WERI-Rb-1 (cell line): ENCODE results near the gene BEND3.
"Not testable (repeated sequence)": the region's sequence is repeated elsewhere in the genome, so short reads cannot be mapped to it uniquely, and the experiment has no call there.

ENCODE experiments used
- DNase-seq: peaks from one replicate; pipeline ENCODE4 v3.0.0-alpha.2; 2020
- H3K27ac ChIP-seq: fragments of 250-450 bp; sonication (Bioruptor Pico); 2 replicates; pipeline ENCODE4 v1.5.1; 2020; ENCODE audit warnings: mild to moderate bottlenecking, moderate library complexity
- H3K27me3 ChIP-seq: fragments of 250-450 bp; sonication (Bioruptor Pico); 2 replicates; pipeline ENCODE4 v1.5.1; 2021; ENCODE audit warnings: mild to moderate bottlenecking, low read depth, moderate library complexity; ENCODE audit not compliant: insufficient read depth, severe bottlenecking
- H3K36me3 ChIP-seq: fragments of 250-450 bp; sonication (Bioruptor Pico); 2 replicates; pipeline ENCODE4 v1.5.1; 2020; ENCODE audit warnings: mild to moderate bottlenecking, moderate library complexity
- H3K4me3 ChIP-seq: 2 replicates; pipeline ENCODE4 v1.5.1; 2011; ENCODE audit warnings: low read depth, mild to moderate bottlenecking, control low read depth, low read length
- H3K9me3 ChIP-seq: fragments of 250-450 bp; sonication (Bioruptor Pico); 2 replicates; pipeline ENCODE4 v1.5.1; 2021; ENCODE audit warnings: mild to moderate bottlenecking, moderate library complexity; ENCODE audit not compliant: severe bottlenecking
- CTCF ChIP-seq: IDR thresholded peaks from 2 replicates; pipeline ENCODE4 v1.5.1; 2011; ENCODE audit warnings: low read depth, mild to moderate bottlenecking, control low read depth, inconsistent platforms, low read length

BEND3 gene

GRCh38 chr6:107030151-107030550 is 85.2 kb downstream of the BEND3 start:
- no peaks in the 10 kb centered on the region for H3K9me3 ChIP-seq
- H3K36me3 ChIP-seq = no peaks in the 10 kb centered on the region; the same call in 1 of the 2 replicates
- no peak overlapping the region for H3K4me3 ChIP-seq
- no peak for DNase-seq
- no peak for TF ChIP-seq CTCF
- H3K27me3 ChIP-seq = no peaks in the 10 kb centered on the region
- H3K27ac ChIP-seq = no peak overlapping the region

GRCh38 chr6:107026965-107027364 is 88.3 kb downstream of the BEND3 start:
- Histone ChIP-seq H3K27ac (no peak overlapping the region), H3K36me3 (no peaks in the 10 kb centered on the region; the same call in 1 of the 2 replicates), H3K27me3 (no peaks in the 10 kb centered on the region), H3K4me3 (no peak overlapping the region), H3K9me3 (no peaks in the 10 kb centered on the region)
- no peak for TF ChIP-seq CTCF
- no peak for DNase-seq

- Histone ChIP-seq H3K9me3 (no peaks in the 10 kb centered on the region), H3K27ac (no peak overlapping the region), H3K36me3 (no peaks in the 10 kb centered on the region), H3K27me3 (no peaks in the 10 kb centered on the region), H3K4me3 (no peak overlapping the region)
- DNase-seq = no peak
- TF ChIP-seq CTCF = no peak
These were observed 93.7 kb downstream of the BEND3 start for GRCh38 chr6:107021446-107022185.

- Histone ChIP-seq H3K27ac (no peak overlapping the region), H3K27me3 (no peaks in the 10 kb centered on the region), H3K4me3 (no peak overlapping the region), H3K9me3 (no peaks in the 10 kb centered on the region), H3K36me3 (no peaks in the 10 kb centered on the region)
- no peak for DNase-seq
- no peak for TF ChIP-seq CTCF
These were observed 95.1 kb downstream of the BEND3 start for GRCh38 chr6:107020239-107020638.

- not testable (repeated sequence) for H3K27me3 ChIP-seq, H3K4me3 ChIP-seq, DNase-seq, H3K36me3 ChIP-seq, H3K9me3 ChIP-seq, H3K27ac ChIP-seq
These were observed 95.7 kb downstream of the BEND3 start for GRCh38 chr6:107019628-107020027.

- no peak for DNase-seq
- Histone ChIP-seq H3K4me3 (no peak overlapping the region), H3K9me3 (no peaks in the 10 kb centered on the region), H3K27ac (no peak overlapping the region), H3K36me3 (no peaks in the 10 kb centered on the region), H3K27me3 (no peaks in the 10 kb centered on the region)
- TF ChIP-seq CTCF = no peak
These were observed 96.3 kb downstream of the BEND3 start for GRCh38 chr6:107019047-107019446.
